Measurements from ENCODE around the gene KLF16.

KLF16 gene

DNA sequence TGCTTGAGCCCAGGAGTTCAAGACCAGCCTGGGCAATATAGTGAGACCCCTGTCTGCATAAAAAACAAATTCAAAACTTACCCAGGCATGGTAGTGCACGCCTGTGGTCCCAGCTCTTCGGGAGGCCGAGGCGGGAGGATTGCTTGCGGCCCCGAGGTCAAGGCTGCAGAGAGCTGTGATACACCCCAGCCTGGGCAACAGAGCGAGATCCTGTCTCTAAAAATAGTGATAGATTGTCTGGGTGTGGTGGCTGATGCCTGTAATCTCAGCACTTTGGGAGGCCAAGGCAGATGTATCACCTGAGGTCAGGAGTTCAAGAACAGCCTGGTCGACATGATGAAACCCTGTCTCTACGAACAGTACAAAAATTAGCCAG is 4.0 kb upstream of the KLF16 start:
- DNase-seq (ENCODE audit: low read depth), result no peak

DNA sequence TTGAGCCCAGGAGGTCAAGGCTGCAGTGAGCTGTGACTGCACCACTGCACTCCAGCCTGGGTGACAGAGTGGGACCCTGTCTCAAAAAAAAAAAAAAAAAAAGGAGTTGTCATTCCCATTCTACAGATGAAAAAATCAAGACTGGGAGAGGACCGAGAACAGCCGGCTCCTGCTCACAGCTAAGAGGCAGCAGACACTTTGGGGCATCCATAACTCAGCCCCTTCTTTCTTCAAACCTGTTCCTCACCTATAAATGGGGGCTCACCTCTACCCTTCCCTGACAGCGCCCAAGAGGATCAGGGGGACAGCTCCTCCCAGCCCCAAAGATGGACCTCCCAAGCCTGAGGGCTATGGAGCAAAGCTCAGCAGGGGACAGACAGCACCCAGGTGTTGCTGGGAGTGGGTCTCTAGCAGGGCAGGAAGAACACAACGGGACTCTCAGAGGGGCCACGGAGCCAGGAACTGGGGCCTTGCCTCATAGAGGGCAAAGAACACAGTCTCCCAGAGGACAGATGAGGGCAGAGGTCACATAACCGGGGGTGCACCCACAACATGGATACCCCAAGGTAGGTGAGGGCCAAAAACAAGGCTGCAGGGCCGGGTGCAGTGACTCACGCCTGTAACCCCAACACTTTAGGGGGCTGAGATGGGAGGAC is 3.4 kb upstream of the KLF16 start:
- DNase-seq (ENCODE audit: low read depth), result no peak

DNA sequence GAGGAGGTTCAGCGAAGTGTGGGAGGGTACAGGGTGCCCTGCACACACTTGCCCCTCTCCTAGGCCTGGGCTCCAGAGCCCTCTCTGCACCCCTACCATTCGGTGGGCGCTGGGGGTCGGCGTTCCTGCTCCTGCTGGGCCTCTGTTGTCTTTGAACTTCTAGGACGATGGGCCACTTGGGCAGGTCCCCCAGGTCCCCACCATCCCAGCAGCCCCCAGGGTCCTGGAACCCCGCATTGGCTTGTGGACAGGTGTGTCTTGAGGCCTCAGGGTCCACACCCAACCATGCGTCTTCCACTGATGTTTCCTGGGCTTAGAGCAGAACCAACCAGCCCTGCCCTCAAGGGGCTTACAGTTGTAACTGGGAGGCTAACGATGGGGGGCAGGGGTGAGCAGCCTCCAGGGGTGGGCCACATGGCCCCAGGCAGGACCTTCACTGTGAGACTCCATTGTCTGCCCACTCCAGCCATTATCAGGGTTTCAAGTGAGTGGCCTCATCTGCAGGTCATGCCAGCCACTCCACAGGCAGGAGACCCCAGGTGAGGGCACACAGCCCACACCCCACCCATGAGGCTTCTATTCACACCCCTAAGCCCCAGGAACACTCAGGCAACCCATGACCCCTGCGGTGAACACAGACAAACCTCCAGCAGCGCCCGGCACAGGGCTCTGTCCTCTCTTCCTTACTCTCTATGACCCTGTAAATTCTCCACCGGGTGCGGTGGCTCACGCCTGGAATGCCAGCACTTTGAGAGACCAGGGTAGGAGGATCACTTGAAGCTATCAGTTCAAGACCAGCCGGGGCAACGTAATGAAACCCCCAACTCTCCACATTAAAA is 2.0 kb upstream of the KLF16 start:
- DNase-seq (ENCODE audit: low read depth), result no peak

DNA sequence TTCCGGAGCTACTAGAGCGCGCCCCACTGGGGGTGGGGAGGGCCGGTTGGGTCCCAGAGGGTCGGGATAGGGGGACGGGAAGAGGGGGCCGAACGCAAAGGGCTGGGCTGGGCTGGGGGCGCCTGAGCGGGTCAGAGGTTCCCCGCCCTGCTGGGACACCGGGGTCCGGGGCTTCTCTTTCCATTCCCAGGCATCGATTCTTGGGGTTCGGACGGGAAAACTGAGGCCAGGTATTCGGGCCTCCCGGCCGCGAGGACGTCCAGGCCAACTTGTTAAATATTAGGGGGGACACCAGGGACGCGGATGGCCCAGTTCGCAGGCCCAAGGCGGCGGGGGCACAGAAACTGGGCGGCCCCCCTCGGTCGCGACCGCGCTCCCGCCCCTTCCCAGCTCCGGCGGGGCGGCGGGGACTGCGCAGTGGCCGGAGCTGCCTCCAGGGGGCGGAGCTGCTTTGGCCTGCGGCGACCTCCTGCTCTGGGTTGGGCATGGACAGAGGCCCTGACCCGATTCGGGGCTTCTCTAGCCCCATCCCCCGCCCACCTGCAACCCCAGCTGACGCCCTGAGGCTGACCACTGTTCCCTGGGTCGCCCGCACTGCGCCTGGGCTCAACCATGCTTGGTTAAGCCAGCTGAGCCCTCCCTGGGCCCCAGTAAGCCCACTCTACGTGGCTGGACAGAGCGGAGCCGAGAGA is 1.2 kb upstream of the KLF16 start:
- no peak for DNase-seq (ENCODE audit: low read depth)

DNA sequence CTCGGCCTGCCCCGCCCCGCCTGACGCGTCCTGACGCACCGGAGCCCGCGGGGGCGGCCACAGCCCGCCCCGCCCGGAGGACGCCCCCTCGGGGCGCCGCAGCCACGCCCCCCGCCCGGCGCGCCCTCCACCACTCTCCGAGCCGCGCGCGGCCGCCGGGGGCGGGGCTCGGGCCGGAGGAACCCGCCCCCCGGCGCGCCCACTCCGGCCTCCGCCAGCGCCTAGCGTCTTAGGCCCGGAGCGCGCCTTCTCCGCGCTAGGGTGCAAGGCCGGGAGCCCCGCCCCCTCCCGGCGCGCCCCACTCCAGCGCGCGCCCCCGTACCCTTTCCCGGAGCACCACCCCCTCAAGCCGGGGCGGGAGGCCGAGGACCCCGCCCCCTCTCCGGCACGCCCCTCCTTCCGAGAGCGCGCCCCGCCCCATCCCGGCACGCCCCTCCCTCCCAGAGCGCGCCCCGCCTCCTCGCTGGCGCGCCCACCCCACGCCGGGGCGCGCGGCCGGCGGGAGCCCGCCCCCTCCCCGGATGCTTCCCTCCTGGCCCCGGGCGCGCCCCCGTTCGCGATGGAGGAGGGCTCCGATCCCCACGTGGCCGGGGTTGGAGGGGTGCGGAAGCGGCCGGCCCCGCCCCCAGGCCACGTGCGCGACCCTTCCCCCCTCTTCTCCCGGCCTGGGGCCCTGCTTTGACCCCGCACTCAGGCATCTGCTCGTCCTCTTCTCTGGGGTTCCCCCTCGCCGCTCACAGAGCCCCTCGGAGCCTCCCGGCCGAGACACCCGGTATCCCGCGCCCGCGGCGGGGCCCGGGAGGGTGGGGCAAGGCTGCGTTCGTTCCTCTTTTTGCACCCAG is 480 bp upstream of the KLF16 start:
- DNase-seq (ENCODE audit: low read depth), result peak; percentile 84

DNA sequence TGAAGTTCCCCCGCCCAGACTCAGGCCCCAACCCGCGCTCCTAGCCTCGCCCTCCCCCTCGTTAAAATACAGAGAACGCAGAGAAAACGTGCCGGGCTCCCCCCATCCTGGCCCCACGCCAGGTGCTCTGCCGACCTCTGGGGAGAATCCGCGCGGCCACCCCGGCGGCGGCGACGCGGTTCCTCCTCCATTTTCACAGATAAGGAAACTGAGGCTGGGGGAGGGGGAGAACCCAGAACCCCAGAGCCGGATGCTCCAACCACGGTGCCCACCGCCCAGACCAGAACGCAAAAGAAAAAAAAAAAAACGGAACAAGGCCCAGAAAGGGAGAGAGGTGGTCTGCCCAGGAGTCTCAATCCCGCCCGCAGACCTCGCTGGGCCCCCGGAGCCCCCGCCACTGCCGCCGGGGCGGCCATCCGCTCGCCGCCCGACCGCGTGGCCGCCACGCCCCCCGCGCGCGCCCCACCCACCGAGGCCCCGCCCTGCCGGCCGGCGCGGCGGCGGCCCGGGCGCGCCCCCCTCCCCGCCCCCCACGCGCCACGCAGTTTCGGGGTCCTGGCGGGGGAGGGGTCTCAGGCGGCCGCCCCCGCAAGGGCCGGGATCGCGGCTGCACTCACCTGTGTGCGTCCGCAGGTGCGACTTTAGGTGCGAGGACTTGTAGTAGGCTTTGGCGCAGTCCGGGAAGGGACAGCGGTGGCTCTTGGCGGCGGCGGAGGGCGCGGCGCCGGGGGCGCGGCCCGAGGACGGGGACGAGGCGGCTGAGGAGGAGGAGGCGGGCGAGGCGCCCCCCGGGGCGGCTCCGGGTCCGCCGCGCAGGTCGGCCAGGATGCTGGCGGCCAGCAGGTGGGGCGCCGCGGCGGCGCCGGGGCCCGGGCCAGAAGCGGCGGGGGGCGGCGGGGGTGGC is 703 bp downstream of the KLF16 start:
- no peak for DNase-seq (ENCODE audit: low read depth)

DNA sequence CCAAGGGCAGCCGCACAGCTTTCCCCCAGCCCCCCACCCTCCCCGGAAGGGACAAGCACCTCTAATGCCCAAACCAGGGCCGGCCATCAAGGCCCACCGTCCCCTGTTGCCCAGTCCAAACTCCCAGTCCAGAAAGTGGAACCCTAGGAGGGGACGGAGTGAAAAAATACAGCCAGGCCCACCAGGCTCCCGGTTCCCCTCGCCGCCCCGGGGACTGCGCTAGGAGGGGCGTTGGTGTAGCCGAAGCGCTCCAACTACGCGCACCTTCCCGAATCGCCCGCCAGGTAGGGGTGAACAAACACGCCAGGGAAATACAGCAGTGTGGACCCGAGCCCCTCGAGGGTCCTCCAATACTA is 1.3 kb downstream of the KLF16 start:
- no peak for DNase-seq (ENCODE audit: low read depth)

DNA sequence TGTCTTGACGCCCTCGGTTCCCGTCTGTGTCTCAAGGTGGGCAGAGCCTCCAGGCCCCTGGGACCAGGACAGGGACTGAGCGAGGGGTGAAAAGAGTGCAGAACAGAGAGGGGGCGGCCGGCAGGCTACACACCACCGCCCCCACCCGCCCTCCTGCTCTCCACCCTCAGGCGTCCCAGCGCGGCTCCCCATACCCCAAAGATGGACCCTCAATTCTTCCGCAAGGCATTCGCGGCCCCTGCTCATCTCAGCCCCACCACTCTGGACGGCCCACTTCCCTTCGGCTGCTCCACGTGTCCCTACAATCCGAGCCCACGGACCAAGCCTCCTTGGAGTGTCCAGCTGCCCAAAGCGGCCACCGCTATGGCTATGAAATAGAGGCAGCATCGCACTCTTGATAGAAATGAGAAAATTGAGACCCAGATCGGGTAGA is 1.8 kb downstream of the KLF16 start:
- no peak for DNase-seq (ENCODE audit: low read depth)

DNA sequence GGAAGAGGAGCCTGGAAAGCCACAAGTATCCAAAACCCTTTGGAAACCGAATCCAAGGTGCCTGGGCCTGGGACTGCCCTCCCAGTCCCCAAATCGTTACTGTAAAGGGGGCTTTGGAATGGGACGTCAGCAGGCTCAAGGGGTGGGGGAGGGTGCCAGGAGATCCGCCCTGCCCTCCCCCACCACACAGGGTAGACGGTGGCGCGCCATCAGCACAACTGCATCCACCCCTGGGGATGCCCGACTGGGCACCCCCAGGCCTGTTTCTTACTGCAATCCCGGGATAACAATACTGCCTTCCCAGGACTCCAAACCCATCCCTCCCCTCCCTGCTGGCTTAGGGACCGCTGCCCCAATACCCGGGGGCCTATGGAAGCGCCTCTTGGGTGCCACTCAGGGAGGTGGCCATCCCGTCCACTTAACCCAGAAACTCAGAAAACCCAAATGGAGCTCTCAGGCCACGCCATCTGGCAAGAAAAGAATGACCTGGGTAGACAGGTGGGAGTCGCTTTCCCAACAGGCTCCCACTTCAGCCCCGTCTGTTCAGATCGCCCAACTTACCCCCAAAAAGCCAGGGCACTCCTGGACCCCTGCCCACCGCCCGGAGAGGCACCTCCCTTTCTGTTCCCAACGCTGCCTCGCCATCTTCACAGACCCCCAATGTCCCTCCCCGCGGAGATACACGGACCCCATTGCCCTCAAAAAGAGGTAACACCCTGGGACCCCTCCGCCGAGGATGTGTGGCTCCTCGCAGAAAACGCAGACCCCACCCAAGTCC is 2.4 kb downstream of the KLF16 start:
- DNase-seq (ENCODE audit: low read depth), result no peak

DNA sequence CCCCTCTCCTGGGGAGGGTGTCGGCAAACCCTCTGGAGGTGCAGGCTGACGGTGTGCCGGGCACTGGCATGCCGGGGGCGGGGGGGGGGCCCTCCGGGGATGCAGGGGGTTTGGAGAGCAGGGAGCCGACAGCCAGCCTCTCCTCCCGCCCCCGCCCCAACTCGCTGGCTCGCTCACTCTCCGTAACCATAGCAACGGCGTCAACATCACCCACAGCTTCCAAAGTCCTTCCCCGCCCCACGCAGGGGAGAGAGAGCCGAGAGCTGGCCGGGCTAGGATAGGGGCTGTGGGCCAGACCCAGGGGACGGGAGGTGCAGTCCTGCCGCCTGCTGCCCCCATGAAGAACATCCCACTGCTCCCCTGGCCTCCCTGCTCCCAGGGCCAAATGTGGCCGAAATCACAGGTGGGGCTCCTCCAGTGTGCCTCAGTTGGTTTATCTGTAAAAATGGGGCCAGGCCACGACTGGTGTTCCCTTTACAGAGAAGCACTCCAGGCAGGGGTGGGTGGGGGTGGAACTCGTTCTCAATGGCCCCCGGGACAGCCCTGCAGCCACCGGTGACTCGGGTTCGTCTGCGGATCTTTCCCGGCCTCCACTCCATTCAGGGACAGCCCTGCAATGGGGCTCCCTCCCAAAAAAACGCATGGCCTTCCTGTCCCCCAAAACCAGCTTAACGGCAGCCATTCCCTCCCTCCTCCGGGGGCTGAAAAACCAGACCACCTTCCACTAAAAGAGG is 3.2 kb downstream of the KLF16 start:
- no peak for DNase-seq (ENCODE audit: low read depth)

DNA sequence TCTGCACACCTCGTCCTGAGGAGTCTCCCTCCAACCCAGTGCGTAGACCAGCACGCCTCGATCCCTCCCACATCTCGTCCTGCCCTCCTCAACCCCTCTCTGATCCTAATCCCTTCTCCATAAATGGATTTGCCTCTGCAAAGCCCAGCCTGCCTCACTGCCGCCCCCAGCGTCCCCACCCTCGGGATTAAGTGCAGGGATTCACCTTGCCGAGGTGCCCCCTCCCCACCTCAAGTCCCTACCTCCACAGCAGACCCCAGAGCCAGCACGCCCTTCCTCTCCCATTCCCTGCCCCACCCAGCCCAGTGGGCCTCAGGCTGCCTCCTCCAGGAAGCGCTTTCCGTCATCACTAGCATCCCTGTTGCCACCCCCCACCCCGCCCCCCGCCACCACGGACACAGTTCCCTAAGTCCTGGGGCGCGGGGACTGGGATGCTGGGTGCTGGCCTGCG is 4.0 kb downstream of the KLF16 start:
- no peak for DNase-seq (ENCODE audit: low read depth)

DNA sequence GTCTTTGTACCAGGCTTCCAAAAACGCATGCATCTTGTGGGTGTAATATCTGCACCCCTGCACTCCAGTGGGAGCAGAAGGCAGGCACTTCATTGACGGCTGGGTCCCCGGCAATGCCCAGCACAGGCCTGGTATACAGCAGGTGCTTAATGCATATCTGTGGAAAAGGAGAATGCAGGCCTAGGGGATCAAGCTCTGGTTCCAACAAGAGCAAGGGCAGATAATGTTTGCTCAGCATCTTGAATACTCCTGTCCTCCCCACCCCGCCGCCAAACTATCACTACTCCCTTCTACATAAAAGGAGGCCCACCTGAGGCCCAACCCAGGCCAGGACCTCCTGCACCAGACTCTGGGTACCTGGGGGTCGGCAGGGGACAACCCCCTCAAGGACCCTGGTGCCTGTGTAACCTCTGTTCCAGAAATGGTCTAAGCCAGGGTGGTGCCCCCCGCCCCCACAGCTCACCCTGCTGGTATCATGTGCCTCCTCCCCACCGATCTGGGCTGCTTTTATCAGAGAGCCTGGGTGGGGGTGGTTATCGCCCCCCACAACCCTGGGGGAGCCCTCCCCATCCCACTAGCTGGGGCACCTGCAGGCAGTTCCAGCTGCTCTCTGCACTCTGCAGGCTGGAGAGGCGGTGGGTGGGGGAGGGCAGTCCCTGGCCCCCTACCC is 4.8 kb downstream of the KLF16 start:
- DNase-seq (ENCODE audit: low read depth), result no peak

DNA sequence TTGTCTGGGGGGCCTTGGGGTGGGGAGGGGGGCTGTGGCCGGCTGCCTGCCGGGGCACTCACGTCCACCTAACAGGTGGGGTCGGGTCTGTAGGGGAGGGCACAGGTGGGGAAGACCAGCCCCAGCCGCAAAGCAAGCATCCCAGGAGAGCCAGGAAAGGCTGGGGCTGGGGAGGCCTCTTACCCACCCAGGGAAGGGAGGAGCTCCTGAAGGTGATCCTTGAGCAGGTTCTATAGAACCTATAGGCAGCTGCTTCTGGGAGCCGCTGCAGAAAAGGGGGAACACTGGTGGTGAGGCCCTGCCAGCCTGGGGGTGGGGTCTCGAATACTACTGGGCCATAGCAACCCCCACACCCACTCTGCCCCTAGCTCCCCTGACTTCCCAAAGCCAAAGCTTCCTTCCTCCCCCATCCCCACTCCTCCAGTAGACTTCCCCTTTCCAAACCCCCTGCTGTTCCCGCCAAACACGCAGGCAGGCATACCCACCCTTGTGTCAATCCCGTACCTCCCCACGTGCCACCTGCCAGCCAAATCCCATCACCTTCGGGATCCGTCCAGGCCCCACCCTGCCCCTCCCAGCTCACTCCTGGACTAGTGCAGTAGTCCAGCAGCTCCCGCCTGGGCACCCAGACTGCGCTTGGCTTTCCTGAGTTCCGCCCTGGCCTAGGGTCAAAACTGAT is 5.6 kb downstream of the KLF16 start:
- no peak for DNase-seq (ENCODE audit: low read depth)

DNA sequence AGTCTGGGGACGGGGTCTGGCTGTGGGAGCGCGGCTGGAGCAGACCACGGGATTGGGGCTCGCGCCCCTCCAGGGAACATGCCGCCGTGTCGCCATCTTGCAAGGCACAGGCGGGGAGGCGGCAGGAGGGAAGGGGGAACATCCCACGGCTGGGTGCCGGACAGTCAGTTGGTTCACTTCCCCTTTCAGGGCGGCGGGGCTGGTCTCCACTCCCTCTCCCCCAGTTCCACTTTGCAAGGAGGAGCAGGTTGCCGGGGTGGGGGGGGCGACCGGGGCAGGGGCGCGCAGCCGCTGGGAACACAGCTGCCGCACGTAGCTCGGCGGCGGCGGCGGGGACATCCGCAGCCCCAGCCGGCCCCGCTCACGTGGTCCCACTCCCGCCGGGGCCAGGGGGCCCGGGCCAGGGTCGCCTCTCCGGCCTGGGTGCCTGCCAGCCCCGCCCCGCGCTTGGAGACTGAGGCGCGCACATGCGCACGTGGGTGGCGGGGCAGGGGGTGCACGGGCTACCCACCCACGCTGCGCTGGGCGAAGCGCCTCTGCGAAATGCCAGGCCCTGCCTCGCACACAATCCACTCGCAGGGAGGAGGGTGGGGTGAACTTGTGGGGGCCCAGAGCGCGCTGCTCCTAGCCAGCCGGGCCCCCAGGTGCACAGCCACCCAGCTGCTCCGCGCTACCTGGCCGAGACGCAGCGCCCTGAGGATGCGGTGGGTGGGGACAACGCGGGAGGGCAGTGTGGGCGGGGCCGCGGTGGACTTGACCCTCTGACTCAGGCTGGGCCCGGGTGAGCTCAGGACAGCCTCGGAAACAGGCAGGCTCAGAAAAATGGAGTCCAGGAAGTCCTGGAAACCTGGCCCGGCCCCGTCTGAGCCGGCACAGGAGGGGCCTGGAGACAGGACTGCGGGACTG is 6.4 kb downstream of the KLF16 start:
- DNase-seq (ENCODE audit: low read depth), result no peak

DNA sequence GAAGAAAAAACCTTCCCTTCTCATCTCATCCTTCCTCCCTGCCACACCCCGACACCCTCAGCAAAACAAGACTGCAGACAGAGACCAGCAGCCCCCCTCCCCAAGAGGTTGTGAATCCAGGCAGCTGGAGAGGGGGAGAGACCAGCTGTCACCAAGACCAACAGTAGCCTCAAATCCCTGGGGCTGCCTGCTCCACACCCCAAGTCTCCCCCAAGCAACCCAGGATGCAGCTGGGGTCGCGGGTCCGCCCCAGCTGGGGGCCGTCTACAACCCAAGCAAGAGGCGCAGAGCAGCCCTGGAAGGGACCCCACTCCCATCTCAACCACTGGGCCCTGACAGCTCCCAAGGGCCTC is 7.1 kb downstream of the KLF16 start:
- DNase-seq (ENCODE audit: low read depth), result no peak

DNA sequence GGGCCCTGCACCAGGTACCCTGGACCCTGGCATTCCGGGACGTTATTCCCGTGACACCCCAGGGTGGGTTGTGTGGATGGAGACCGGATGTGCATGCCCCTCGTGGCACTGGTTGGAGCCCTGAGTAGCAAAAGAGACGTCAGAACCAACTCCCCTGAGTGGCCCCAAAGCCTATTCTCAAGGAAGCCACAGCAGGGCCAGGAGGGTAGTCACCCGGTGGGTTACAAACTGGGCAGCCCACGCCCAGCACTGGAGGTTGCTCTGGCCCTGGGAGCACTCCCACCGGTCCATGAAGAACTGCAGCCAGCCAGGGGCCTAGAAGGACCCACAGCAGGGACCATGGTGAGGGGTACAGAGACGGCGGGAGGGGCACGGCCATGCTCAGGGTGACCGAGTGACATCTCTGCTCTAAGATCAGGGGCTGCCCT is 7.5 kb downstream of the KLF16 start:
- DNase-seq (ENCODE audit: low read depth), result no peak

DNA sequence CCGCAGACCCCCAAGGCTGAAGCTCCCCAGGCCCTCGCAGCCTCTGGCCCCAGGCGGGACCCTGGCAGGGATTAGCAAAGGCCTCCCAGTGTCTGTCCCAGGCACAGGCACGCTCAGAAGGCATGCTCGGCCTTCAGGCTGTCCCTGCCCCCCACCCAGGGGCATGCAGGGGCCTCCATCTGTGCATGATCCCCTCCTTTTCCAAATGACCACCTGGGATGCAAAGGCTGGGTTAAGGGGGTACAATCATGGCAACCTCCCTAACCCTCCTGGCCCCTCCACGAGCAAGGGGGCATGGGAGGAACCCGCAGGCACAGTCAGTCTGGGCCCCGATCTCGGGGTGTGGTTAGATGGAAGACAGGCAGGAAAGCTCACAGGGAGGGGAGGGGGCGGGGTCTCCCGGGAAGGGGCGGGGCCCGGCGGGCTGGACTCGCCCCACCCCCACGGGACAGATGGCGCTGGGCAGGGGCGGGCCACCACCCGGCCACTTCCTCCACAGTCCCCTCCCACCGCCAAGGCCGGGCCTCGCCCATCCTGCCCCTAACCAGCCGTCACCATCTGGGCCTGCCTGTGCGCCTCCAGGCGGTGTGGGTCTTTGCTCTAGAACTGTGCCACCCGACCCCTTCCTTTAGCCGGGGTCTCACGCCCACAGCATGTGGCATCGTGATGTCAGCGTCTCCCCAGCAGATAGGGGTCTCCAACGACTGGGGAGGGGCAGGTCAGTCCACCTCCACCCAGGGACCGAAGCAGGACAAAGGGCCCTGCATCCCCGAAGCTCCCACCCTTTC is 8.1 kb downstream of the KLF16 start:
- peak; percentile 65 for DNase-seq (ENCODE audit: low read depth)
